ENCODE results near the gene PRDM2.

Gene PRDM2

GRCh38 chr1:13798120-13798519 is 98.1 kb downstream of the PRDM2 start:
- FAIRE-seq = no peak

- FAIRE-seq = no peak
Observed at GRCh38 chr1:13799502-13800283, 99.7 kb downstream of the PRDM2 start.

GRCh38 chr1:13801232-13801631 is 101.2 kb downstream of the PRDM2 start:
- FAIRE-seq = no peak

GRCh38 chr1:13801655-13802486 is 101.9 kb downstream of the PRDM2 start:
- no peak for FAIRE-seq

- FAIRE-seq = no peak
Observed at GRCh38 chr1:13802782-13803545, 103.0 kb downstream of the PRDM2 start.

GRCh38 chr1:13803546-13804239 is 103.7 kb downstream of the PRDM2 start:
- no peak for FAIRE-seq

GRCh38 chr1:13804240-13804633 is 104.2 kb downstream of the PRDM2 start:
- no peak for FAIRE-seq

- FAIRE-seq = no peak
Observed at GRCh38 chr1:13805431-13805830, 105.4 kb downstream of the PRDM2 start.

- FAIRE-seq = no peak
Observed at GRCh38 chr1:13806108-13806507, 106.1 kb downstream of the PRDM2 start.

- no peak for FAIRE-seq
Observed at GRCh38 chr1:13807209-13807608, 107.2 kb downstream of the PRDM2 start.

GRCh38 chr1:13808729-13809131 is 108.7 kb downstream of the PRDM2 start:
- no peak for FAIRE-seq

GRCh38 chr1:13809461-13810159 is 109.6 kb downstream of the PRDM2 start:
- FAIRE-seq = no peak

GRCh38 chr1:13812456-13813397 is 112.7 kb downstream of the PRDM2 start:
- no peak for FAIRE-seq

- FAIRE-seq = no peak
Observed at GRCh38 chr1:13813398-13814012, 113.5 kb downstream of the PRDM2 start.

GRCh38 chr1:13814131-13814530 is 114.1 kb downstream of the PRDM2 start:
- FAIRE-seq = no peak

- FAIRE-seq = no peak
Observed at GRCh38 chr1:13816016-13816760, 116.2 kb downstream of the PRDM2 start.

- no peak for FAIRE-seq
Observed at GRCh38 chr1:13817906-13818305, 117.9 kb downstream of the PRDM2 start.

GRCh38 chr1:13818926-13819325 is 118.9 kb downstream of the PRDM2 start:
- FAIRE-seq = no peak

GRCh38 chr1:13819642-13820041 is 119.7 kb downstream of the PRDM2 start:
- no peak for FAIRE-seq

GRCh38 chr1:13820055-13820454 is 120.1 kb downstream of the PRDM2 start:
- no peak for FAIRE-seq
